ENCODE results near the gene EIF1.

GRCh38 chr17:41648411-41649195, 40.1 kb upstream of the EIF1 start:
- TF ChIP-seq POLR2A (IDR thresholded peaks at IDR 0.05) (no peak), EP300 (IDR thresholded peaks at IDR 0.05) (peak in 1 of 2 donors; percentile 48)
- TF ChIP-seq, protein P1, sequence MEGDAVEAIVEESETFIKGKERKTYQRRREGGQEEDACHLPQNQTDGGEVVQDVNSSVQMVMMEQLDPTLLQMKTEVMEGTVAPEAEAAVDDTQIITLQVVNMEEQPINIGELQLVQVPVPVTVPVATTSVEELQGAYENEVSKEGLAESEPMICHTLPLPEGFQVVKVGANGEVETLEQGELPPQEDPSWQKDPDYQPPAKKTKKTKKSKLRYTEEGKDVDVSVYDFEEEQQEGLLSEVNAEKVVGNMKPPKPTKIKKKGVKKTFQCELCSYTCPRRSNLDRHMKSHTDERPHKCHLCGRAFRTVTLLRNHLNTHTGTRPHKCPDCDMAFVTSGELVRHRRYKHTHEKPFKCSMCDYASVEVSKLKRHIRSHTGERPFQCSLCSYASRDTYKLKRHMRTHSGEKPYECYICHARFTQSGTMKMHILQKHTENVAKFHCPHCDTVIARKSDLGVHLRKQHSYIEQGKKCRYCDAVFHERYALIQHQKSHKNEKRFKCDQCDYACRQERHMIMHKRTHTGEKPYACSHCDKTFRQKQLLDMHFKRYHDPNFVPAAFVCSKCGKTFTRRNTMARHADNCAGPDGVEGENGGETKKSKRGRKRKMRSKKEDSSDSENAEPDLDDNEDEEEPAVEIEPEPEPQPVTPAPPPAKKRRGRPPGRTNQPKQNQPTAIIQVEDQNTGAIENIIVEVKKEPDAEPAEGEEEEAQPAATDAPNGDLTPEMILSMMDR (IDR thresholded peaks at IDR 0.05) = peak; percentile 94 to 98 (median 97)

All from tibial nerve (tissue), 4 donors.